Activated T-helper 1 cell treated with anti-CD3 and anti-CD28 coated beads, Interleukin-2, amount 50 U/mL, for 16 hours (primary cell): ENCODE measurements around the gene SPATA2.
"Not testable (repeated sequence)": the region's sequence is repeated elsewhere in the genome, so short reads cannot be mapped to it uniquely, and the experiment has no call there.

ENCODE experiments used
- DNase-seq, 2 donors: peaks; one replicate each; pipeline ENCODE4 v3.0.0-alpha.2; 2020; ENCODE audit warnings: low read depth in 1 of 2, low spot score in 1 of 2

The SPATA2 gene

GRCh38 chr20:49915380-49916145 lies at the start of gene SPATA2:
Gene SPATA2 (minus strand): TSS chr20:49915529. CDS start chr20:49908490, 7,039 bp downstream.
- DNase-seq = peak; percentile 81 to 86

GRCh38 chr20:49961413-49961812 lies 46.1 kb upstream of the SPATA2 start:
- DNase-seq = no peak

- not testable (repeated sequence) for DNase-seq
Measured at GRCh38 chr20:49957089-49957938, 42.0 kb upstream of the SPATA2 start.

GRCh38 chr20:49956689-49957088 lies 41.4 kb upstream of the SPATA2 start:
- DNase-seq = no peak

GRCh38 chr20:49955830-49956396 lies 40.6 kb upstream of the SPATA2 start:
- not testable (repeated sequence) for DNase-seq

- no peak for DNase-seq
Measured at GRCh38 chr20:49955167-49955566, 39.8 kb upstream of the SPATA2 start.

- no peak for DNase-seq
Measured at GRCh38 chr20:49951151-49951550, 35.8 kb upstream of the SPATA2 start.

- no peak for DNase-seq
Measured at GRCh38 chr20:49948809-49949507, 33.6 kb upstream of the SPATA2 start.

- no peak for DNase-seq
Measured at GRCh38 chr20:49948178-49948577, 32.8 kb upstream of the SPATA2 start.

GRCh38 chr20:49945701-49946477 lies 30.6 kb upstream of the SPATA2 start:
- DNase-seq = no peak

- DNase-seq = no peak
Measured at GRCh38 chr20:49945306-49945700, 30.0 kb upstream of the SPATA2 start.

GRCh38 chr20:49942942-49943341 lies 27.6 kb upstream of the SPATA2 start:
- DNase-seq = no peak

- no peak for DNase-seq
Measured at GRCh38 chr20:49942303-49942702, 27.0 kb upstream of the SPATA2 start.

- no peak for DNase-seq
Measured at GRCh38 chr20:49941456-49941855, 26.1 kb upstream of the SPATA2 start.

GRCh38 chr20:49938173-49939163 lies 23.1 kb upstream of the SPATA2 start:
- DNase-seq = no peak

GRCh38 chr20:49937027-49937929 lies 21.9 kb upstream of the SPATA2 start:
- no peak for DNase-seq

GRCh38 chr20:49936153-49937026 lies 21.1 kb upstream of the SPATA2 start, which contains the start of gene RNF114:
Gene RNF114 (plus strand): TSS chr20:49936397. CDS start chr20:49936413, 16 bp downstream.
- peak; percentile 80 to 86 for DNase-seq
